Measurements from ENCODE around the gene MDGA2.

The MDGA2 gene

DNA sequence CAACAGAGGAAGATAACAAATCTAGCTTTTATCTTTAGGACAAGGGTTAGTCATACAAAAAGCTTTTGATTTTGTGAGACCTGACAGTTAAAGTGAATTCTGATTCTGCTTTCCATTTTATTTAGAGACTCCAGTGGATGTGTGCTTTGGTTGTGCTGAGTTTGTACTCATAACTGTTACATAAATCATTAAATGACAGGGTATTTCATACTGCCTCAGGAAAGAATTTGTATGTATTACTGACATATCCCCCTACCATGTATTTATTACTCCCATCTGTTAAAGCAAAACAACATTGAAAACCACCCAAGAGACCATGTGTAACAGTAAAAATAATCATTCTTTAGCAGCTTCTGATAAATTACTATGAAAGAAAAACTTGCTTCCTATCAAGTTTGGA, 780.9 kb downstream of the MDGA2 start:
- CTCF ChIA-PET = interaction anchor here (0.7 kb wide), 1 partner anchor 1142 kb away, joined by 3 read pairs; no protein-coding TSS in a partner anchor
- TF ChIP-seq ZNF384 (IDR thresholded peaks at IDR 0.05) = no peak
- no peak for TF ChIP-seq FOXM1 (IDR thresholded peaks at IDR 0.05; ENCODE audit: borderline replicate concordance)
- POLR2A ChIA-PET = no interaction called here
- no peak for DNase-seq (ENCODE audit: extremely low spot score)

DNA sequence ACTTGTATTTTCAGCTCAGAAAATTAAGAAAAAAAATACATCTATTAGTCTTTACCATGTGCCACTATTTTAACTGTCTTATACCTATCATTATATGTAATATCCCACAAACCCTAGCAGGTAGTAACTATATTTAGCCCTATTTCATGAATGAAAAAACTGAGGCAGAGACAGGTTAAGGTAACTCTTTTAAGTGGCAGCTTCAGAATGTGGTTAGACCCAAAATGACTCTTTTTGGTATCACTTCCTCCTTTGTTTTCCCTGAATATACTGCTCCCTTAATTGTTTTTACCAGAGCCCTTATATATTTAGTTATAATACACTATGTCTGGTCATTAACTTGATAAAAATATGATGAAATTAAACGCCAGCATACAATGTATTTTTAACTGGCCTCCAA, 788.3 kb downstream of the MDGA2 start:
- DNase-seq (ENCODE audit: extremely low spot score) = no peak
- no peak for TF ChIP-seq BHLHE40 (IDR thresholded peaks at IDR 0.05; ENCODE audit: borderline replicate concordance)
- no peak for TF ChIP-seq ELF4 (IDR thresholded peaks at IDR 0.05)
- no peak for TF ChIP-seq HDGF (IDR thresholded peaks at IDR 0.05; ENCODE audit: borderline replicate concordance)
- no peak for TF ChIP-seq L3MBTL2 (conservative IDR thresholded peaks at IDR 0.05)
- TF ChIP-seq CTBP1 (IDR thresholded peaks at IDR 0.05; ENCODE audit: borderline replicate concordance) = no peak
- no peak for TF ChIP-seq NFRKB (IDR thresholded peaks at IDR 0.05)
- TF ChIP-seq, protein P1, sequence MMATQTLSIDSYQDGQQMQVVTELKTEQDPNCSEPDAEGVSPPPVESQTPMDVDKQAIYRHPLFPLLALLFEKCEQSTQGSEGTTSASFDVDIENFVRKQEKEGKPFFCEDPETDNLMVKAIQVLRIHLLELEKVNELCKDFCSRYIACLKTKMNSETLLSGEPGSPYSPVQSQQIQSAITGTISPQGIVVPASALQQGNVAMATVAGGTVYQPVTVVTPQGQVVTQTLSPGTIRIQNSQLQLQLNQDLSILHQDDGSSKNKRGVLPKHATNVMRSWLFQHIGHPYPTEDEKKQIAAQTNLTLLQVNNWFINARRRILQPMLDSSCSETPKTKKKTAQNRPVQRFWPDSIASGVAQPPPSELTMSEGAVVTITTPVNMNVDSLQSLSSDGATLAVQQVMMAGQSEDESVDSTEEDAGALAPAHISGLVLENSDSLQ (IDR thresholded peaks at IDR 0.05) = no peak
- TF ChIP-seq SP1 (IDR thresholded peaks at IDR 0.05) = no peak
- no peak for TF ChIP-seq FOXK2 (IDR thresholded peaks at IDR 0.05)
- no peak for TF ChIP-seq ZNF384 (IDR thresholded peaks at IDR 0.05)
- no peak for TF ChIP-seq ARNT (IDR thresholded peaks at IDR 0.05)
- no peak for TF ChIP-seq FOXA1 (IDR thresholded peaks at IDR 0.05)
- TF ChIP-seq LEF1 (IDR thresholded peaks at IDR 0.05; ENCODE audit: borderline replicate concordance) = no peak
- TF ChIP-seq TARDBP (IDR thresholded peaks at IDR 0.05) = no peak
- no peak for TF ChIP-seq SUZ12 (IDR thresholded peaks at IDR 0.05)
- TF ChIP-seq FOXM1 (IDR thresholded peaks at IDR 0.05; ENCODE audit: borderline replicate concordance) = no peak
- POLR2A ChIA-PET = no interaction called here
- CTCF ChIA-PET = no interaction called here

GRCh38 chr14:46885566-46885965, 789.8 kb downstream of the MDGA2 start:
- no peak for DNase-seq (ENCODE audit: extremely low spot score)
- POLR2A ChIA-PET = no interaction called here
- TF ChIP-seq FOXK2 (IDR thresholded peaks at IDR 0.05) (no peak), SUZ12 (IDR thresholded peaks at IDR 0.05) (no peak), ARNT (IDR thresholded peaks at IDR 0.05) (no peak), FOXA1 (IDR thresholded peaks at IDR 0.05) (no peak), FOXM1 (IDR thresholded peaks at IDR 0.05; ENCODE audit: borderline replicate concordance) (no peak), ELF4 (IDR thresholded peaks at IDR 0.05) (no peak), HDGF (IDR thresholded peaks at IDR 0.05; ENCODE audit: borderline replicate concordance) (no peak)
- CTCF ChIA-PET = no interaction called here

- no peak for DNase-seq (ENCODE audit: extremely low spot score)
These were observed 813.7 kb downstream of the MDGA2 start for GRCh38 chr14:46861753-46862152.

DNA sequence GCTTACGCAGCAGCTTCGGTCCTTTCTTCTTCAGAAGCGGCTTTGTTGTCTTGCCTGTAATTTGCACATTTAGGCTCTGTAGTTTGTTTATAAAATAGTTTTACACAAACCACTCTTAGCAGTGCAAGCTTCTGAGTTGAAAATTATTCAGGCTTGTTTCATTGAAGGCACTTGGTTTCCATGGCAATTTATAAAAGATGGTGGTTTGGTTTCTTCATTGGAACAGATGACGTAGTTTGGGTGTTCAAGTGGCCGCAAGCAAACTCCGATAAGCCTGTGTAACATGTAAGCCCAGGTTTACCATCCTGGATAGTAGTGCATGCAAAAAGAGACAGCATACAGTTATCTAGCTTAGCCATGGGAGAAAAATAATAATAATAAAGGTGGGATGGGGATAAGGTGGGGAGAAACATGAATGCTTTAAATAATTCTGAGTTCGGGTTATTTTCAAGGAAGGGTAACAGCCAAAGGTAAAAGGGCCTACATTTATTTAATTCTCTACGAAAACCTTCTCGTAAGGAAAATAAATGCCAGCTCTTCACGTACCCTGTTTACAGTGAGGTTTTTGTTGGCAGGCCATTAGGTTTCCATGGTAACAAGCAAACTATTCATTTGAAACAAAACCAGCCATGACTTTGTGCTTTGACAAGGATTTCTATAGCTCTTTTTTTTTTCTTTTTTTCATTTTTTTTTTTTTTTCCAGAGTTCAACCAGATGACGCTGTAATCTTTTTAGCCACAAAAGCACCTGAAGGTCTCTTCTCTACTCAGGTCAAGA, 834.3 kb downstream of the MDGA2 start:
- POLR2A ChIA-PET = no interaction called here
- CTCF ChIA-PET = interaction anchor here (0.6 kb wide), 1 partner anchor 18 kb away, joined by 3 read pairs; no protein-coding TSS in a partner anchor
- DNase-seq (ENCODE audit: extremely low spot score) = no peak
- TF ChIP-seq TARDBP (IDR thresholded peaks at IDR 0.05) (no peak), ELF4 (IDR thresholded peaks at IDR 0.05) (no peak), FOXA1 (IDR thresholded peaks at IDR 0.05) (no peak), BHLHE40 (IDR thresholded peaks at IDR 0.05; ENCODE audit: borderline replicate concordance) (no peak), CTBP1 (IDR thresholded peaks at IDR 0.05; ENCODE audit: borderline replicate concordance) (no peak), L3MBTL2 (conservative IDR thresholded peaks at IDR 0.05) (no peak), FOXM1 (IDR thresholded peaks at IDR 0.05; ENCODE audit: borderline replicate concordance) (no peak), SUZ12 (IDR thresholded peaks at IDR 0.05) (no peak), LEF1 (IDR thresholded peaks at IDR 0.05; ENCODE audit: borderline replicate concordance) (no peak), SP1 (IDR thresholded peaks at IDR 0.05) (no peak)

More at GRCh38 chr14:46861753-46862152, 813.7 kb downstream of the MDGA2 start:
- POLR2A ChIA-PET = no interaction called here
- CTCF ChIA-PET = no interaction called here
- TF ChIP-seq CTBP1 (IDR thresholded peaks at IDR 0.05; ENCODE audit: borderline replicate concordance) (no peak), LEF1 (IDR thresholded peaks at IDR 0.05; ENCODE audit: borderline replicate concordance) (no peak), TARDBP (IDR thresholded peaks at IDR 0.05) (no peak), SP1 (IDR thresholded peaks at IDR 0.05) (no peak), SUZ12 (IDR thresholded peaks at IDR 0.05) (no peak), ZNF384 (IDR thresholded peaks at IDR 0.05) (no peak), L3MBTL2 (conservative IDR thresholded peaks at IDR 0.05) (no peak), NFRKB (IDR thresholded peaks at IDR 0.05) (no peak), FOXM1 (IDR thresholded peaks at IDR 0.05; ENCODE audit: borderline replicate concordance) (no peak), ARNT (IDR thresholded peaks at IDR 0.05) (no peak), ELF4 (IDR thresholded peaks at IDR 0.05) (no peak), FOXK2 (IDR thresholded peaks at IDR 0.05) (no peak), BHLHE40 (IDR thresholded peaks at IDR 0.05; ENCODE audit: borderline replicate concordance) (no peak)
- TF ChIP-seq, protein P1 (IDR thresholded peaks at IDR 0.05) = no peak

GRCh38 chr14:46820291-46820690, 855.1 kb downstream of the MDGA2 start:
- CTCF ChIA-PET = no interaction called here

GRCh38 chr14:46819117-46819516, 856.3 kb downstream of the MDGA2 start:
- DNase-seq (ENCODE audit: extremely low spot score) = no peak
- ChIA-PET CTCF (no interaction called here), POLR2A (no interaction called here)
- TF ChIP-seq SP1 (IDR thresholded peaks at IDR 0.05) (no peak), ARNT (IDR thresholded peaks at IDR 0.05) (no peak), FOXA1 (IDR thresholded peaks at IDR 0.05) (no peak), SUZ12 (IDR thresholded peaks at IDR 0.05) (no peak), BHLHE40 (IDR thresholded peaks at IDR 0.05; ENCODE audit: borderline replicate concordance) (no peak), TARDBP (IDR thresholded peaks at IDR 0.05) (no peak), ZNF384 (IDR thresholded peaks at IDR 0.05) (no peak), HDGF (IDR thresholded peaks at IDR 0.05; ENCODE audit: borderline replicate concordance) (no peak), ELF4 (IDR thresholded peaks at IDR 0.05) (no peak), CTBP1 (IDR thresholded peaks at IDR 0.05; ENCODE audit: borderline replicate concordance) (no peak), NFRKB (IDR thresholded peaks at IDR 0.05) (no peak), L3MBTL2 (conservative IDR thresholded peaks at IDR 0.05) (no peak), LEF1 (IDR thresholded peaks at IDR 0.05; ENCODE audit: borderline replicate concordance) (no peak), FOXK2 (IDR thresholded peaks at IDR 0.05) (no peak)

More at GRCh38 chr14:46820291-46820690, 855.1 kb downstream of the MDGA2 start:
- POLR2A ChIA-PET = no interaction called here
- TF ChIP-seq NFRKB (IDR thresholded peaks at IDR 0.05) (no peak), ARNT (IDR thresholded peaks at IDR 0.05) (no peak)
- no peak for DNase-seq (ENCODE audit: extremely low spot score)
